ENCODE data around the gene KMT5B.
A peak's percentile ranks its signal among the peaks of the same experiment; 100 is the strongest.

Gene KMT5B

GRCh38 chr11:68212421-68213134 lies 518 bp downstream of the KMT5B start:
- TF ChIP-seq CTCF (IDR thresholded peaks at IDR 0.05; ENCODE audit: extremely low read depth, insufficient read depth, missing control alignments): peak; percentile 40
- peak; percentile 89 for DNase-seq (ENCODE audit: low spot score)
- in situ Hi-C loops (cut with MboI; ENCODE audit: low pct_unique_long_range_greater_than_20kb, low sequenced_read_pairs, unreplicated experiment): no loop called here

DNA sequence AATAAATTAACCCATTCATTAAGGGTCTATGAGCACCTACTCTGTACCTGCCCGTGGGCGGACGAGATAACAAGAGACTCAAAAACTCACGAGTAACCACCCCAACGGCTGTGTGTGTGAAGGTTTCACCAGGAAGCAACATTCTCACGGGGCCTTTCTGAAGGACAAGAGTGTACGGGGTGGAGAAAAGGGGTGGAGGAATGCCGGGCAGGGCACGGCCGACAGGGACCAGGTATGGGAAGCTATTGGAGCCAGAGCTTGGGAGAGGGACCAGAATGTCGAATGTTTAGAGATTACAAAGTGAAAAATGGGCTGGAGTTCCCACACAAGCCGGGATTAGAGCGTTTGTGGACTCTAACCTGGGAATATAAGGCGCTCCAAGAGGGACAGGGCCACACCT lies 1.6 kb downstream of the KMT5B start:
- TF ChIP-seq CTCF (IDR thresholded peaks at IDR 0.05; ENCODE audit: extremely low read depth, insufficient read depth, missing control alignments): no peak
- no peak for DNase-seq (ENCODE audit: low spot score)
- in situ Hi-C loops (cut with MboI; ENCODE audit: low pct_unique_long_range_greater_than_20kb, low sequenced_read_pairs, unreplicated experiment): no loop called here

DNA sequence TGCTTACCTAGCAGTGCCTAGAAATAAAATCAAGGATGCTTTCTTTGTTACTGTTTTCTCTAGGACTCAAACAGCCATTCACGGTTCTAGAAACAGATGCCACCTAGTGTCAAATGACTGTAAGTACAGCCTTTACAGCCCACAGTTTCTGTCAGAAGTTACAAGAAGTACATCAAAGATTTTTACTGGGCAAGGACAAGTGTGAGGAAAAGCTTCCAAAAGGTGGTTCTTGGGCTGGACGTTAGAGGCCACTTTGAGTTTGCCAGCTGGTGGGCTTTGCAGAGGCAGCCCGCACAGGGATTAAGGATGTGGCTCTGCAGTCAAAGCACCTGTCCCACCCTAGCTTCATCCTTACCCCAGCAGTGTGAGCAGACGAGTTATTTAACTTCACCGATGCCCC lies 6.9 kb downstream of the KMT5B start:
- TF ChIP-seq CTCF (IDR thresholded peaks at IDR 0.05; ENCODE audit: extremely low read depth, insufficient read depth, missing control alignments): peak; percentile 78
- peak; percentile 68 for DNase-seq (ENCODE audit: low spot score)
- in situ Hi-C loops (cut with MboI; ENCODE audit: low pct_unique_long_range_greater_than_20kb, low sequenced_read_pairs, unreplicated experiment): no loop called here

DNA sequence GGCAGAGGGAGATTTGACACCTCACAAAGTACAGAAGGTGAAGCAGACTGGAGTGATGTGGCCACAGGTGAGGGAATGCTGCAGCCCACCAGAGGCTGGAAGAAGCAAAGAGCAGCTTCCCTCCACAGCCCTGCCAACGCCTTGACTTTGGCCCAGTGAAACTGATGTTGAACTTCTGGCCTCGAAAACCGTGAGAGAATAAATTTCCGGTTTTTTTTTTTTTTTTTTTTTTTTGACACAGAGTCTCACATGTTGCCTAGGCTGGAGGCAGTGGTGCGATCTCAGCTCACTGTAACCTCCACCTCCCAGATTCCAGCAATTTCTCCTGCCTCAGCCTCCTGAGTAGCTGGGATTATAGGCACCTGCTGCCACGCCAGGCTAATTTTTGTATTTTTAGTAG lies 8.7 kb downstream of the KMT5B start:
- in situ Hi-C loops (cut with MboI; ENCODE audit: low pct_unique_long_range_greater_than_20kb, low sequenced_read_pairs, unreplicated experiment): no loop called here
- DNase-seq (ENCODE audit: low spot score): no peak
- no peak for TF ChIP-seq CTCF (IDR thresholded peaks at IDR 0.05; ENCODE audit: extremely low read depth, insufficient read depth, missing control alignments)

GRCh38 chr11:68202165-68202564 lies 10.9 kb downstream of the KMT5B start:
- TF ChIP-seq CTCF (IDR thresholded peaks at IDR 0.05; ENCODE audit: extremely low read depth, insufficient read depth, missing control alignments): no peak
- no peak for DNase-seq (ENCODE audit: low spot score)
- in situ Hi-C loops (cut with MboI; ENCODE audit: low pct_unique_long_range_greater_than_20kb, low sequenced_read_pairs, unreplicated experiment): no loop called here

DNA sequence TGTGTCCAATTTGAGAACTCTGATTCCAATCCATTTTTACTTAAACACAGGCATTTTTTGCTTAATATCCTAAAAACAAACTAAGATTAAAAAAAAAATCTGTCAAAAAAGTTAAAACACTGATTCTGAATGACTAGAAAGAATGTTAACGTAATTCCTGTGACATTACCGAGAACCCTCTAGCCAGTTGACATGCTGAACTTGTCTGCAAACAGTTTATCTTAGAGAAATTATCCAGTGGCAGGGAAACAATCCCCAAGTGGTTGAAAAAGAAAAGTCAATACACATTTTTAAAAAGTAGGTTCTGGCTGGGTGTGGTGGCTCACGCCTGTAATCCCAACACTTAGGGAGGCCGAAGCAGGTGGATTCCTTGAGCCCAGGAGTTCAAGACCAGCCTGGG lies 11.6 kb downstream of the KMT5B start:
- no peak for TF ChIP-seq CTCF (IDR thresholded peaks at IDR 0.05; ENCODE audit: extremely low read depth, insufficient read depth, missing control alignments)
- in situ Hi-C loops (cut with MboI; ENCODE audit: low pct_unique_long_range_greater_than_20kb, low sequenced_read_pairs, unreplicated experiment): no loop called here
- DNase-seq (ENCODE audit: low spot score): no peak
